Caco-2 (cell line): ENCODE results near the gene KITLG. TPM values are rescaled to one million over a fixed set of nuclear protein-coding genes. Genes with fewer than 3 reads are reported as not detected.

Source experiments
- BruUV-seq: library from RNA; stranded (reverse); fragments of 400-500 nt; replicated peaks from 2 replicates; lab custom pipeline; 2021; lab: Mats Ljungman, UMichigan
- CTCF ChIA-PET: fragments of 300-600 bp; sonication (Branson Sonifier 250); formaldehyde crosslinking; loops from one replicate; lab custom pipeline; 2022; ENCODE audit warnings: antibody characterized with exemption; lab: Charles Lee
- POLR2A ChIA-PET: fragments of 300-600 bp; sonication (Branson Sonifier 250); formaldehyde crosslinking; loops from one replicate; lab custom pipeline; 2022; ENCODE audit warnings: antibody characterized with exemption; lab: Charles Lee
- DNase-seq, 2 experiments: peaks; one replicate each; pipeline versions ENCODE4 v3.0.0 to v3.0.0-alpha.2; 2020 to 2022
- H3K27me3 ChIP-seq: replicated peaks from 2 replicates; pipeline ENCODE4 v1.6.0; 2011; ENCODE audit warnings: low read length; ENCODE audit not compliant: control insufficient read depth, insufficient read depth
- H3K36me3 ChIP-seq: 2 replicates; pipeline ENCODE4 v1.5.1; 2011; ENCODE audit warnings: low read length; ENCODE audit not compliant: control insufficient read depth, insufficient read depth
- H3K4me1 ChIP-seq: fragments of 250-450 bp; sonication (Bioruptor Pico); 2 replicates; pipeline ENCODE4 v1.5.1; 2020; ENCODE audit warnings: mild to moderate bottlenecking
- H3K4me3 ChIP-seq: 2 replicates; pipeline ENCODE4 v1.5.1; 2011; ENCODE audit warnings: low read depth, mild to moderate bottlenecking, control low read depth, low read length
- H3K9me3 ChIP-seq: fragments of 250-450 bp; sonication (Bioruptor Pico); 2 replicates; pipeline ENCODE4 v1.5.1; 2020; ENCODE audit warnings: mild to moderate bottlenecking, moderate library complexity
- H3K27ac Mint-ChIP-seq: one replicate; pipeline ENCODE4 v1.8.0; 2022; ENCODE audit warnings: mixed read lengths; ENCODE audit not compliant: unreplicated experiment
- H3K27me3 Mint-ChIP-seq: one replicate; pipeline ENCODE4 v1.8.0; 2022; ENCODE audit warnings: mixed read lengths; ENCODE audit not compliant: insufficient read depth, unreplicated experiment
- H3K36me3 Mint-ChIP-seq: one replicate; pipeline ENCODE4 v1.8.0; 2022; ENCODE audit warnings: mild to moderate bottlenecking, mixed read lengths; ENCODE audit not compliant: insufficient read depth, unreplicated experiment
- H3K4me1 Mint-ChIP-seq: one replicate; pipeline ENCODE4 v1.8.0; 2022; ENCODE audit warnings: low read depth, mixed read lengths; ENCODE audit not compliant: unreplicated experiment
- H3K4me3 Mint-ChIP-seq: one replicate; pipeline ENCODE4 v1.8.0; 2022; ENCODE audit warnings: mild to moderate bottlenecking, moderate library complexity, mixed read lengths; ENCODE audit not compliant: unreplicated experiment
- H3K9me3 Mint-ChIP-seq: one replicate; pipeline ENCODE4 v1.8.0; 2022; ENCODE audit warnings: mixed read lengths; ENCODE audit not compliant: unreplicated experiment
- CTCF ChIP-seq, 2 experiments: fragments of 200-600 bp in 1 of 2; IDR thresholded peaks; 1 replicate in 1 of 2; 2 replicates in 1 of 2; pipeline versions ENCODE4 v1.5.1 to v1.8.0; 2011 to 2022; ENCODE audit warnings: antibody characterized with exemption in 1 of 2, control low read depth in 1 of 2, inconsistent platforms in 1 of 2, low read depth in 1 of 2, low read length in 1 of 2, mild to moderate bottlenecking in 1 of 2, moderate library complexity in 1 of 2; ENCODE audit not compliant: insufficient read depth in 1 of 2, severe bottlenecking in 1 of 2, unreplicated experiment in 1 of 2
- intact Hi-C: fragments of 100-400 bp; cut with micrococcal nuclease; formaldehyde crosslinking; loops from one replicate; pipeline ENCODE4 v1.10.0; 2022; ENCODE audit not compliant: unreplicated experiment
- total RNA-seq: library from RNA; stranded (reverse); gene quantifications from 2 replicates; pipeline ENCODE4 v1.2.3, GENCODE V29; 2022

The KITLG gene
- total RNA-seq, 1 experiment from 2014 or later, result 200 TPM

GRCh38 chr12:88520436-88520820 lies 59.8 kb downstream of the KITLG start:
- TF ChIP-seq CTCF (IDR thresholded peaks at IDR 0.05; ENCODE audit: insufficient read depth in 1 of 2, low read depth in 1 of 2, low read length in 1 of 2, severe bottlenecking in 1 of 2, unreplicated experiment in 1 of 2), result no peak
- no TSS peak for BruUV-seq
- no peaks in the 10 kb centered on the region for H3K36me3 ChIP-seq
- intact Hi-C loops, result no loop called here
- Mint-ChIP-seq H3K27me3 (no peaks in the 10 kb centered on the region), H3K9me3 (no peaks in the 10 kb centered on the region), H3K27ac (no peak overlapping the region), H3K4me1 (peaks cover 6% of the 10 kb centered on the region), H3K4me3 (no peak overlapping the region), H3K36me3 (peaks cover 85% of the 10 kb centered on the region)
- no peak for DNase-seq
- POLR2A ChIA-PET, result interaction anchor here (0.7 kb wide), 1 partner anchor 24 kb away, joined by 4 read pairs; no protein-coding TSS in a partner anchor
- no peaks in the 10 kb centered on the region for H3K27me3 ChIP-seq
- CTCF ChIA-PET, result no interaction called here
- H3K4me3 ChIP-seq, result no peak overlapping the region
- H3K9me3 ChIP-seq, result no peaks in the 10 kb centered on the region
- peaks cover 18% of the 10 kb centered on the region for H3K4me1 ChIP-seq

- no peaks in the 10 kb centered on the region for H3K36me3 ChIP-seq
These were observed 60.4 kb downstream of the KITLG start for GRCh38 chr12:88519802-88520435.

GRCh38 chr12:88518863-88519403 lies 61.3 kb downstream of the KITLG start:
- BruUV-seq, result no TSS peak
- H3K4me1 Mint-ChIP-seq, result peaks cover 6% of the 10 kb centered on the region
- Histone ChIP-seq H3K27me3 (no peaks in the 10 kb centered on the region), H3K36me3 (no peaks in the 10 kb centered on the region), H3K4me1 (peaks cover 18% of the 10 kb centered on the region), H3K9me3 (no peaks in the 10 kb centered on the region), H3K4me3 (no peak overlapping the region)
- TF ChIP-seq CTCF (IDR thresholded peaks at IDR 0.05; ENCODE audit: insufficient read depth in 1 of 2, low read depth in 1 of 2, low read length in 1 of 2, severe bottlenecking in 1 of 2, unreplicated experiment in 1 of 2), result no peak
- H3K4me3 Mint-ChIP-seq, result no peak overlapping the region
- H3K27ac Mint-ChIP-seq, result no peak overlapping the region
- peaks cover 76% of the 10 kb centered on the region for H3K36me3 Mint-ChIP-seq
- intact Hi-C loops, result no loop called here
- ChIA-PET CTCF (no interaction called here), POLR2A (no interaction called here)
- no peak for DNase-seq
- H3K9me3 Mint-ChIP-seq, result no peaks in the 10 kb centered on the region
- H3K27me3 Mint-ChIP-seq, result no peaks in the 10 kb centered on the region

More at GRCh38 chr12:88519802-88520435, 60.4 kb downstream of the KITLG start:
- H3K9me3 ChIP-seq, result no peaks in the 10 kb centered on the region
- H3K9me3 Mint-ChIP-seq, result no peaks in the 10 kb centered on the region
- peaks cover 6% of the 10 kb centered on the region for H3K4me1 Mint-ChIP-seq
- H3K4me1 ChIP-seq, result peaks cover 18% of the 10 kb centered on the region
- H3K27ac Mint-ChIP-seq, result no peak overlapping the region
- peaks cover 79% of the 10 kb centered on the region for H3K36me3 Mint-ChIP-seq
- DNase-seq, result no peak
- TF ChIP-seq CTCF (IDR thresholded peaks at IDR 0.05; ENCODE audit: insufficient read depth in 1 of 2, low read depth in 1 of 2, low read length in 1 of 2, severe bottlenecking in 1 of 2, unreplicated experiment in 1 of 2), result no peak
- H3K4me3 ChIP-seq, result no peak overlapping the region
- POLR2A ChIA-PET, result no interaction called here
- no peak overlapping the region for H3K4me3 Mint-ChIP-seq
- BruUV-seq, result no TSS peak
- H3K27me3 ChIP-seq, result no peaks in the 10 kb centered on the region
- intact Hi-C loops, result no loop called here
- CTCF ChIA-PET, result no interaction called here
- H3K27me3 Mint-ChIP-seq, result no peaks in the 10 kb centered on the region
